SK-N-MC (cell line): ENCODE results near the gene SCRN2.

ENCODE experiments used
- EZH2 ChIP-seq: fragments of 200-600 bp; sonication (generic); IDR thresholded peaks from one replicate; pipeline ENCODE4 v1.6.1; 2017; ENCODE audit warnings: antibody characterized with exemption
- FOXP2 ChIP-seq: optimal IDR thresholded peaks from 2 replicates; pipeline ENCODE3; 2011; ENCODE audit warnings: mild to moderate bottlenecking, moderate library complexity; ENCODE audit not compliant: insufficient read depth; ENCODE audit errors: extremely low read length, control extremely low read depth
- POLR2AphosphoS5 ChIP-seq: IDR thresholded peaks from 2 replicates; pipeline ENCODE4 v1.6.1; 2012; ENCODE audit warnings: mild to moderate bottlenecking, low read depth, low read length, borderline replicate concordance

- no peak for TF ChIP-seq POLR2AphosphoS5
- TF ChIP-seq EZH2 = no peak
- TF ChIP-seq FOXP2 = no peak
These were observed 2.0 kb downstream of the SCRN2 start for GRCh38 chr17:47839071-47839470.
